ENCODE measurements around the gene EXOSC10. TPM values are rescaled to one million over a fixed set of nuclear protein-coding genes. Genes with fewer than 3 reads are reported as not detected.
"Not testable (repeated sequence)": the region's sequence is repeated elsewhere in the genome, so short reads cannot be mapped to it uniquely, and the experiment has no call there.

The EXOSC10 gene
- total and polyA plus RNA-seq, 2 experiments from 2014 or later, result 47.0 to 47.2 TPM

DNA sequence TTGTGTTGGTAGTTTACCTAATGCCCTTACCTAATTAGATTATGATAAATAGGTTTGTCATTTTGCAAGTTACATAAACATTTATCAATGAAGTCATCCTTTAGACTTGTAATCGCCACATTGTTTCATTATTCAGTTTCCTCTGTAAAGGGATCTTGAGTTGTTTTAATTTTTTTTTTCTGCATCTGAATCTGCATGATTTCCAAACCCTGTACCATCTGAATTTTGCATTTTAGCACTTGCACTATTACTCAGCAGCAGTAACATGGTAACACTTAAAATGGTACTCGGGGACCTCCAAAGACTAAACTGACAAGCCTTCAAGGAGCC is 74.8 kb downstream of the EXOSC10 start:
- no peaks in the 10 kb centered on the region for H3K9me3 ChIP-seq (ENCODE audit: low read depth)
- TF ChIP-seq EZH2 (IDR thresholded peaks at IDR 0.05; ENCODE audit: borderline replicate concordance), result no peak
- no peak overlapping the region for H2AFZ ChIP-seq
- peaks cover 12% of the 10 kb centered on the region for H3K79me2 ChIP-seq
- H3K4me1 ChIP-seq (ENCODE audit: insufficient read depth), result no peaks in the 10 kb centered on the region
- no peaks in the 10 kb centered on the region for H3K27me3 ChIP-seq
- H3K4me3 ChIP-seq, result no peak overlapping the region
- no peak for DNase-seq (ENCODE audit: low spot score)
- no peak overlapping the region for H3K27ac ChIP-seq
- H3K4me2 ChIP-seq, result no peak overlapping the region
- no peaks in the 10 kb centered on the region for H3K9me2 ChIP-seq (replicated peaks; ENCODE audit: insufficient read depth)
- peaks cover 34% of the 10 kb centered on the region for H4K20me1 ChIP-seq (ENCODE audit: insufficient read depth, poor library complexity, severe bottlenecking)
- H3K36me3 ChIP-seq (replicated peaks; ENCODE audit: insufficient read depth, low read depth), result peaks cover 4% of the 10 kb centered on the region
- 86% methylated on average over 2 of the region's 2 CpGs for WGBS (ENCODE audit: low lambda C conversion rate, missing lambda C conversion rate)

DNA sequence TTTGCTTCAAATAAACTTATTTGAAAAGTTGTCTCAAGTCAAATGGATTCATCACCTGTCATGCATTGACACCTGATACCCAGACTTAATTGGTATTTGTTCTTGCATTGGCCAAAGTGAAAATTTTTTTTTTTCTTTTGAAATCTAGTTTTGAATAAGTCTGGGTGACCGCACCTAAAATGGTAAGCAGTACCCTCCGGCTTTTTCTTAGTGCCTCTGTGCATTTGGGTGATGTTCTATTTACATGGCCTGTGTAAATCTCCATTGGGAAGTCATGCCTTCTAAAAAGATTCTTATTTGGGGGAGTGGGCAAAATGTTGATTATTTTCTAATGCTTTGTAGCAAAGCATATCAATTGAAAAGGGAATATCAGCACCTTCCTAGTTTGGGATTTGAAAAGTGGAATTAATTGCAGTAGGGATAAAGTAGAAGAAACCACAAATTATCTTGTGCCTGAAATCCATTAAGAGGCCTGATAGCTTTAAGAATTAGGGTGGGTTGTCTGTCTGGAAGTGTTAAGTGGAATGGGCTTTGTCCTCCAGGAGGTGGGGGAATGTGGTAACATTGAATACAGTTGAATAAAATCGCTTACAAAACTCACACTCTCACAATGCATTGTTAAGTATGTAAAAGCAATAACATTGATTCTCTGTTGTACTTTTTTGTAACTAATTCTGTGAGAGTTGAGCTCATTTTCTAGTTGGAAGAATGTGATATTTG is 75.4 kb downstream of the EXOSC10 start:
- peaks cover 38% of the 10 kb centered on the region for H4K20me1 ChIP-seq (ENCODE audit: insufficient read depth, poor library complexity, severe bottlenecking)
- H3K9me2 ChIP-seq (replicated peaks; ENCODE audit: insufficient read depth), result no peaks in the 10 kb centered on the region
- no peak overlapping the region for H3K27ac ChIP-seq
- H3K4me3 ChIP-seq, result no peak overlapping the region
- no peaks in the 10 kb centered on the region for H3K9me3 ChIP-seq (ENCODE audit: low read depth)
- peaks cover 4% of the 10 kb centered on the region for H3K36me3 ChIP-seq (replicated peaks; ENCODE audit: insufficient read depth, low read depth)
- no peak overlapping the region for H2AFZ ChIP-seq
- no peaks in the 10 kb centered on the region for H3K27me3 ChIP-seq
- H3K79me2 ChIP-seq, result peaks cover 12% of the 10 kb centered on the region
- TF ChIP-seq EZH2 (IDR thresholded peaks at IDR 0.05; ENCODE audit: borderline replicate concordance) (no peak), EZH2phosphoT487 (IDR thresholded peaks at IDR 0.05; ENCODE audit: low read depth, severe bottlenecking, unreplicated experiment) (no peak)
- TF ChIP-seq, protein P1, sequence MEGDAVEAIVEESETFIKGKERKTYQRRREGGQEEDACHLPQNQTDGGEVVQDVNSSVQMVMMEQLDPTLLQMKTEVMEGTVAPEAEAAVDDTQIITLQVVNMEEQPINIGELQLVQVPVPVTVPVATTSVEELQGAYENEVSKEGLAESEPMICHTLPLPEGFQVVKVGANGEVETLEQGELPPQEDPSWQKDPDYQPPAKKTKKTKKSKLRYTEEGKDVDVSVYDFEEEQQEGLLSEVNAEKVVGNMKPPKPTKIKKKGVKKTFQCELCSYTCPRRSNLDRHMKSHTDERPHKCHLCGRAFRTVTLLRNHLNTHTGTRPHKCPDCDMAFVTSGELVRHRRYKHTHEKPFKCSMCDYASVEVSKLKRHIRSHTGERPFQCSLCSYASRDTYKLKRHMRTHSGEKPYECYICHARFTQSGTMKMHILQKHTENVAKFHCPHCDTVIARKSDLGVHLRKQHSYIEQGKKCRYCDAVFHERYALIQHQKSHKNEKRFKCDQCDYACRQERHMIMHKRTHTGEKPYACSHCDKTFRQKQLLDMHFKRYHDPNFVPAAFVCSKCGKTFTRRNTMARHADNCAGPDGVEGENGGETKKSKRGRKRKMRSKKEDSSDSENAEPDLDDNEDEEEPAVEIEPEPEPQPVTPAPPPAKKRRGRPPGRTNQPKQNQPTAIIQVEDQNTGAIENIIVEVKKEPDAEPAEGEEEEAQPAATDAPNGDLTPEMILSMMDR (IDR thresholded peaks at IDR 0.05; ENCODE audit: poor library complexity), result no peak
- H3K4me1 ChIP-seq (ENCODE audit: insufficient read depth), result no peaks in the 10 kb centered on the region
- no peak for DNase-seq (ENCODE audit: low spot score)
- no peak overlapping the region for H3K4me2 ChIP-seq
- WGBS (ENCODE audit: low lambda C conversion rate, missing lambda C conversion rate), result 95% methylated on average over 3 of the region's 3 CpGs

DNA sequence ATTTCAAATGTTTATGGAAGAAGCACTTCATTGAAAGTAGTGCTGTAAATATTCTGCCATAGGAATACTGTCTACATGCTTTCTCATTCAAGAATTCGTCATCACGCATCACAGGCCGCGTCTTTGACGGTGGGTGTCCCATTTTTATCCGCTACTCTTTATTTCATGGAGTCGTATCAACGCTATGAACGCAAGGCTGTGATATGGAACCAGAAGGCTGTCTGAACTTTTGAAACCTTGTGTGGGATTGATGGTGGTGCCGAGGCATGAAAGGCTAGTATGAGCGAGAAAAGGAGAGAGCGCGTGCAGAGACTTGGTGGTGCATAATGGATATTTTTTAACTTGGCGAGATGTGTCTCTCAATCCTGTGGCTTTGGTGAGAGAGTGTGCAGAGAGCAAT is 76.5 kb downstream of the EXOSC10 start:
- WGBS (ENCODE audit: low lambda C conversion rate, missing lambda C conversion rate), result 96% methylated on average over 14 of the region's 14 CpGs
- TF ChIP-seq EZH2phosphoT487 (IDR thresholded peaks at IDR 0.05; ENCODE audit: low read depth, severe bottlenecking, unreplicated experiment) (no peak), EZH2 (IDR thresholded peaks at IDR 0.05; ENCODE audit: borderline replicate concordance) (no peak)
- TF ChIP-seq, protein P1 (IDR thresholded peaks at IDR 0.05; ENCODE audit: poor library complexity), result no peak
- Histone ChIP-seq H2AFZ (no peak overlapping the region), H3K79me2 (peaks cover 18% of the 10 kb centered on the region), H3K36me3 (replicated peaks; ENCODE audit: insufficient read depth, low read depth) (peaks cover 7% of the 10 kb centered on the region), H3K9me2 (replicated peaks; ENCODE audit: insufficient read depth) (no peaks in the 10 kb centered on the region), H3K9me3 (ENCODE audit: low read depth) (no peaks in the 10 kb centered on the region), H4K20me1 (ENCODE audit: insufficient read depth, poor library complexity, severe bottlenecking) (peaks cover 47% of the 10 kb centered on the region), H3K4me3 (no peak overlapping the region), H3K4me1 (ENCODE audit: insufficient read depth) (no peaks in the 10 kb centered on the region), H3K27me3 (no peaks in the 10 kb centered on the region), H3K27ac (no peak overlapping the region), H3K4me2 (no peak overlapping the region)
- DNase-seq (ENCODE audit: low spot score), result no peak

DNA sequence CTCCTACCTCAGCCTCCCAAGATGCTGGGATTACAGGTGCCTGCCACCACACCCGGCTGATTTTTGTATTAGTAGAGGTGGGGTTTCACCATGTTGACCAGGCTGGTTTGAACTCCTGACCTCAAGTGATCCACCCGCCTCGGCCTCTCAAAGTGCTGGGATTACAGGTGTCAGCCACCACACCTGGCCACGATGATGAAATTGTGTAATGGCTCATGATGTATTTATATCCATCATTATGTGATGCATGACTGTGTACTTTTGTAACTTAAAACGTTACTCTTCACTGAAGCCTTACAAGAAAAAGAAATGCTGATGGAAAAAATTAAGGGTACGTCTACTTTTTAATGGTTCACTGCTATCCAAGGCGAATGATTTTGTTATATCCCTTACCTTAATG is 79.7 kb downstream of the EXOSC10 start:
- peaks cover 7% of the 10 kb centered on the region for H3K36me3 ChIP-seq (replicated peaks; ENCODE audit: insufficient read depth, low read depth)
- peaks cover 44% of the 10 kb centered on the region for H3K79me2 ChIP-seq
- H4K20me1 ChIP-seq (ENCODE audit: insufficient read depth, poor library complexity, severe bottlenecking), result peaks cover 74% of the 10 kb centered on the region

DNA sequence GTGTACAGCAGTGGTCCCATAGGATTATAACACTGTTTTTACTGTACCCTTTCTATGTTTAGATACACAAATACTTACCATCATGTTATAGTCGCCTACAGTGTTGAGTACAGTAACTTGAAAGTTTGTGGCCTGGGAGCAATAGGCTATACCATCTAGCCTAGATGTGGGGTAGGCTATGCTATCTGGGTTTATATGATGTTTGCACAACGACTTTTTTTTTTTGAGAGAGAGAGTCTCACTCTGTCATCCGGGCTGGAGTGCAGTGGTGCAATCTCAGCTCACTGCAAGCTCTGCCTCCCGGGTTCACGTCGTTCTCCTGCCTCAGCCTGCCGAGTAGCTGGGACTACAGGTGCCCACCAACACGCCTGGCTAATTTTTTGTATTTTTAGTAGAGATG is 80.3 kb downstream of the EXOSC10 start:
- 92% methylated on average over 8 of the region's 8 CpGs for WGBS (ENCODE audit: low lambda C conversion rate, missing lambda C conversion rate)
- DNase-seq (ENCODE audit: low spot score); H3K9me3 ChIP-seq (ENCODE audit: low read depth); H3K4me2 ChIP-seq; H3K27ac ChIP-seq; H3K36me3 ChIP-seq (replicated peaks; ENCODE audit: insufficient read depth, low read depth); H3K9me2 ChIP-seq (replicated peaks; ENCODE audit: insufficient read depth); H3K27me3 ChIP-seq; H3K4me3 ChIP-seq; H2AFZ ChIP-seq; H3K4me1 ChIP-seq (ENCODE audit: insufficient read depth): not testable (repeated sequence)
- Histone ChIP-seq H4K20me1 (ENCODE audit: insufficient read depth, poor library complexity, severe bottlenecking) (peaks cover 78% of the 10 kb centered on the region), H3K79me2 (peaks cover 48% of the 10 kb centered on the region)

More for the DNA sequence above, 79.7 kb downstream of the EXOSC10 start:
- Histone ChIP-seq H2AFZ (no peak overlapping the region), H3K9me3 (ENCODE audit: low read depth) (no peaks in the 10 kb centered on the region), H3K27me3 (no peaks in the 10 kb centered on the region), H3K4me2 (no peak overlapping the region), H3K27ac (no peak overlapping the region), H3K4me1 (ENCODE audit: insufficient read depth) (no peaks in the 10 kb centered on the region), H3K4me3 (no peak overlapping the region), H3K9me2 (replicated peaks; ENCODE audit: insufficient read depth) (no peaks in the 10 kb centered on the region)
- 91% methylated on average over 7 of the region's 7 CpGs for WGBS (ENCODE audit: low lambda C conversion rate, missing lambda C conversion rate)
- DNase-seq (ENCODE audit: low spot score), result no peak
- TF ChIP-seq EZH2phosphoT487 (IDR thresholded peaks at IDR 0.05; ENCODE audit: low read depth, severe bottlenecking, unreplicated experiment) (no peak), EZH2 (IDR thresholded peaks at IDR 0.05; ENCODE audit: borderline replicate concordance) (no peak)
- TF ChIP-seq, protein P1 (IDR thresholded peaks at IDR 0.05; ENCODE audit: poor library complexity), result no peak

Data from hepatocyte (in vitro differentiated cells).